ENCODE results near the gene SLC18A2.

- TF ChIP-seq BRCA1 (IDR thresholded peaks at IDR 0.05; ENCODE audit: low read depth, low read length) (no peak), CEBPB (IDR thresholded peaks at IDR 0.05; ENCODE audit: borderline replicate concordance in 1 of 2, low read depth in 2 of 2, low read length in 2 of 2) (no peak), SMARCA5 (IDR thresholded peaks at IDR 0.05) (no peak), TBL1XR1 (IDR thresholded peaks at IDR 0.05; ENCODE audit: low read depth, low read length) (no peak), MXI1 (IDR thresholded peaks at IDR 0.05; ENCODE audit: low read depth, low read length) (no peak), HDAC6 (IDR thresholded peaks at IDR 0.05; ENCODE audit: unreplicated experiment) (no peak), ATF7 (IDR thresholded peaks at IDR 0.05; ENCODE audit: low read depth) (no peak), POLR2AphosphoS5 (IDR thresholded peaks at IDR 0.05; ENCODE audit: low read length) (no peak), LARP7 (IDR thresholded peaks at IDR 0.05) (no peak), BHLHE40 (IDR thresholded peaks at IDR 0.05; ENCODE audit: borderline replicate concordance in 1 of 2, low read depth in 2 of 2, low read length in 1 of 2) (no peak), NRF1 (conservative IDR thresholded peaks at IDR 0.05; ENCODE audit: low read depth, low read length) (no peak)
- TF ChIP-seq, protein P1, sequence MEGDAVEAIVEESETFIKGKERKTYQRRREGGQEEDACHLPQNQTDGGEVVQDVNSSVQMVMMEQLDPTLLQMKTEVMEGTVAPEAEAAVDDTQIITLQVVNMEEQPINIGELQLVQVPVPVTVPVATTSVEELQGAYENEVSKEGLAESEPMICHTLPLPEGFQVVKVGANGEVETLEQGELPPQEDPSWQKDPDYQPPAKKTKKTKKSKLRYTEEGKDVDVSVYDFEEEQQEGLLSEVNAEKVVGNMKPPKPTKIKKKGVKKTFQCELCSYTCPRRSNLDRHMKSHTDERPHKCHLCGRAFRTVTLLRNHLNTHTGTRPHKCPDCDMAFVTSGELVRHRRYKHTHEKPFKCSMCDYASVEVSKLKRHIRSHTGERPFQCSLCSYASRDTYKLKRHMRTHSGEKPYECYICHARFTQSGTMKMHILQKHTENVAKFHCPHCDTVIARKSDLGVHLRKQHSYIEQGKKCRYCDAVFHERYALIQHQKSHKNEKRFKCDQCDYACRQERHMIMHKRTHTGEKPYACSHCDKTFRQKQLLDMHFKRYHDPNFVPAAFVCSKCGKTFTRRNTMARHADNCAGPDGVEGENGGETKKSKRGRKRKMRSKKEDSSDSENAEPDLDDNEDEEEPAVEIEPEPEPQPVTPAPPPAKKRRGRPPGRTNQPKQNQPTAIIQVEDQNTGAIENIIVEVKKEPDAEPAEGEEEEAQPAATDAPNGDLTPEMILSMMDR (IDR thresholded peaks at IDR 0.05 in 2 of 3, conservative IDR thresholded peaks at IDR 0.05 in 1 of 3; ENCODE audit: control insufficient read depth in 2 of 3, extremely low read depth in 1 of 3, insufficient read depth in 1 of 3, low read depth in 3 of 3, low read length in 3 of 3) = no peak
- TF ChIP-seq, protein P2, sequence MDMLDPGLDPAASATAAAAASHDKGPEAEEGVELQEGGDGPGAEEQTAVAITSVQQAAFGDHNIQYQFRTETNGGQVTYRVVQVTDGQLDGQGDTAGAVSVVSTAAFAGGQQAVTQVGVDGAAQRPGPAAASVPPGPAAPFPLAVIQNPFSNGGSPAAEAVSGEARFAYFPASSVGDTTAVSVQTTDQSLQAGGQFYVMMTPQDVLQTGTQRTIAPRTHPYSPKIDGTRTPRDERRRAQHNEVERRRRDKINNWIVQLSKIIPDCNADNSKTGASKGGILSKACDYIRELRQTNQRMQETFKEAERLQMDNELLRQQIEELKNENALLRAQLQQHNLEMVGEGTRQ (IDR thresholded peaks at IDR 0.05; ENCODE audit: borderline replicate concordance, low read depth, low read length) = no peak
These were observed 16.0 kb downstream of the SLC18A2 start for GRCh38 chr10:117256910-117257309.

Measured in GM12878 (cell line).